ENCODE measurements around the gene ATP2A3.

ATP2A3 gene

GRCh38 chr17:3889325-3890012, 74.8 kb downstream of the ATP2A3 start:
- H3K4me3 ChIP-seq (ENCODE audit: low read length) = no peak overlapping the region
- no peaks in the 10 kb centered on the region for H3K9me3 ChIP-seq (ENCODE audit: control insufficient read depth, low read depth, low read length)
- H3K27me3 ChIP-seq (ENCODE audit: control insufficient read depth, insufficient read depth, low read length) = peaks cover 3% of the 10 kb centered on the region
- H3K36me3 ChIP-seq (ENCODE audit: control insufficient read depth, low read depth, low read length) = no peaks in the 10 kb centered on the region
- H3K9ac ChIP-seq (ENCODE audit: low read length) = no peak overlapping the region
- no peak overlapping the region for H3K27ac ChIP-seq (ENCODE audit: low read length)
- H3K4me1 ChIP-seq (ENCODE audit: control insufficient read depth, low read depth, low read length) = peaks cover 6% of the 10 kb centered on the region

GRCh38 chr17:3888343-3889171, 75.7 kb downstream of the ATP2A3 start:
- H3K9ac ChIP-seq (ENCODE audit: low read length) = no peak overlapping the region

GRCh38 chr17:3887804-3888203, 76.4 kb downstream of the ATP2A3 start:
- H3K27me3 ChIP-seq (ENCODE audit: control insufficient read depth, insufficient read depth, low read length) = no peaks in the 10 kb centered on the region
- no peak overlapping the region for H3K27ac ChIP-seq (ENCODE audit: low read length)
- no peaks in the 10 kb centered on the region for H3K9me3 ChIP-seq (ENCODE audit: control insufficient read depth, low read depth, low read length)
- no peak overlapping the region for H3K9ac ChIP-seq (ENCODE audit: low read length)
- peaks cover 6% of the 10 kb centered on the region for H3K4me1 ChIP-seq (ENCODE audit: control insufficient read depth, low read depth, low read length)
- no peak overlapping the region for H3K4me3 ChIP-seq (ENCODE audit: low read length)
- H3K36me3 ChIP-seq (ENCODE audit: control insufficient read depth, low read depth, low read length) = no peaks in the 10 kb centered on the region

More at GRCh38 chr17:3888343-3889171, 75.7 kb downstream of the ATP2A3 start:
- Histone ChIP-seq H3K36me3 (ENCODE audit: control insufficient read depth, low read depth, low read length) (no peaks in the 10 kb centered on the region), H3K27me3 (ENCODE audit: control insufficient read depth, insufficient read depth, low read length) (no peaks in the 10 kb centered on the region), H3K27ac (ENCODE audit: low read length) (no peak overlapping the region), H3K9me3 (ENCODE audit: control insufficient read depth, low read depth, low read length) (no peaks in the 10 kb centered on the region), H3K4me1 (ENCODE audit: control insufficient read depth, low read depth, low read length) (peaks cover 6% of the 10 kb centered on the region), H3K4me3 (ENCODE audit: low read length) (no peak overlapping the region)

- Histone ChIP-seq H3K4me1 (ENCODE audit: control insufficient read depth, low read depth, low read length) (peaks cover 6% of the 10 kb centered on the region), H3K9me3 (ENCODE audit: control insufficient read depth, low read depth, low read length) (no peaks in the 10 kb centered on the region), H3K4me3 (ENCODE audit: low read length) (no peak overlapping the region), H3K36me3 (ENCODE audit: control insufficient read depth, low read depth, low read length) (no peaks in the 10 kb centered on the region), H3K27ac (ENCODE audit: low read length) (no peak overlapping the region), H3K27me3 (ENCODE audit: control insufficient read depth, insufficient read depth, low read length) (no peaks in the 10 kb centered on the region), H3K9ac (ENCODE audit: low read length) (no peak overlapping the region)
Observed at GRCh38 chr17:3887394-3887793, 76.8 kb downstream of the ATP2A3 start.

- H3K27me3 ChIP-seq (ENCODE audit: control insufficient read depth, insufficient read depth, low read length) = no peaks in the 10 kb centered on the region
- H3K9me3 ChIP-seq (ENCODE audit: control insufficient read depth, low read depth, low read length) = no peaks in the 10 kb centered on the region
- peaks cover 3% of the 10 kb centered on the region for H3K4me1 ChIP-seq (ENCODE audit: control insufficient read depth, low read depth, low read length)
- H3K27ac ChIP-seq (ENCODE audit: low read length) = no peak overlapping the region
- H3K9ac ChIP-seq (ENCODE audit: low read length) = no peak overlapping the region
- no peaks in the 10 kb centered on the region for H3K36me3 ChIP-seq (ENCODE audit: control insufficient read depth, low read depth, low read length)
- H3K4me3 ChIP-seq (ENCODE audit: low read length) = no peak overlapping the region
Observed at GRCh38 chr17:3886776-3887175, 77.5 kb downstream of the ATP2A3 start.

- H3K4me1 ChIP-seq (ENCODE audit: control insufficient read depth, low read depth, low read length) = no peaks in the 10 kb centered on the region
Observed at GRCh38 chr17:3885970-3886369, 78.3 kb downstream of the ATP2A3 start.

GRCh38 chr17:3885271-3885670, 79.0 kb downstream of the ATP2A3 start:
- Histone ChIP-seq H3K9me3 (ENCODE audit: control insufficient read depth, low read depth, low read length) (no peaks in the 10 kb centered on the region), H3K9ac (ENCODE audit: low read length) (no peak overlapping the region), H3K36me3 (ENCODE audit: control insufficient read depth, low read depth, low read length) (no peaks in the 10 kb centered on the region), H3K27ac (ENCODE audit: low read length) (no peak overlapping the region), H3K4me3 (ENCODE audit: low read length) (no peak overlapping the region), H3K4me1 (ENCODE audit: control insufficient read depth, low read depth, low read length) (no peaks in the 10 kb centered on the region), H3K27me3 (ENCODE audit: control insufficient read depth, insufficient read depth, low read length) (no peaks in the 10 kb centered on the region)

More at GRCh38 chr17:3885970-3886369, 78.3 kb downstream of the ATP2A3 start:
- Histone ChIP-seq H3K36me3 (ENCODE audit: control insufficient read depth, low read depth, low read length) (no peaks in the 10 kb centered on the region), H3K9me3 (ENCODE audit: control insufficient read depth, low read depth, low read length) (no peaks in the 10 kb centered on the region), H3K4me3 (ENCODE audit: low read length) (no peak overlapping the region), H3K27ac (ENCODE audit: low read length) (no peak overlapping the region), H3K9ac (ENCODE audit: low read length) (no peak overlapping the region), H3K27me3 (ENCODE audit: control insufficient read depth, insufficient read depth, low read length) (no peaks in the 10 kb centered on the region)

- no peak overlapping the region for H3K27ac ChIP-seq (ENCODE audit: low read length)
- no peaks in the 10 kb centered on the region for H3K36me3 ChIP-seq (ENCODE audit: control insufficient read depth, low read depth, low read length)
- H3K4me3 ChIP-seq (ENCODE audit: low read length) = no peak overlapping the region
- no peaks in the 10 kb centered on the region for H3K4me1 ChIP-seq (ENCODE audit: control insufficient read depth, low read depth, low read length)
- H3K9ac ChIP-seq (ENCODE audit: low read length) = no peak overlapping the region
- H3K9me3 ChIP-seq (ENCODE audit: control insufficient read depth, low read depth, low read length) = no peaks in the 10 kb centered on the region
- no peaks in the 10 kb centered on the region for H3K27me3 ChIP-seq (ENCODE audit: control insufficient read depth, insufficient read depth, low read length)
Observed at GRCh38 chr17:3884188-3884587, 80.0 kb downstream of the ATP2A3 start.

GRCh38 chr17:3882276-3882675, 82.0 kb downstream of the ATP2A3 start:
- Histone ChIP-seq H3K9ac (ENCODE audit: low read length) (no peak overlapping the region), H3K36me3 (ENCODE audit: control insufficient read depth, low read depth, low read length) (no peaks in the 10 kb centered on the region), H3K4me1 (ENCODE audit: control insufficient read depth, low read depth, low read length) (no peaks in the 10 kb centered on the region), H3K9me3 (ENCODE audit: control insufficient read depth, low read depth, low read length) (no peaks in the 10 kb centered on the region), H3K4me3 (ENCODE audit: low read length) (no peak overlapping the region), H3K27ac (ENCODE audit: low read length) (no peak overlapping the region), H3K27me3 (ENCODE audit: control insufficient read depth, insufficient read depth, low read length) (no peaks in the 10 kb centered on the region)

GRCh38 chr17:3880983-3881382, 83.3 kb downstream of the ATP2A3 start:
- Histone ChIP-seq H3K36me3 (ENCODE audit: control insufficient read depth, low read depth, low read length) (no peaks in the 10 kb centered on the region), H3K27me3 (ENCODE audit: control insufficient read depth, insufficient read depth, low read length) (no peaks in the 10 kb centered on the region), H3K4me1 (ENCODE audit: control insufficient read depth, low read depth, low read length) (no peaks in the 10 kb centered on the region), H3K9ac (ENCODE audit: low read length) (no peak overlapping the region), H3K4me3 (ENCODE audit: low read length) (no peak overlapping the region), H3K9me3 (ENCODE audit: control insufficient read depth, low read depth, low read length) (no peaks in the 10 kb centered on the region), H3K27ac (ENCODE audit: low read length) (no peak overlapping the region)

- H3K9ac ChIP-seq (ENCODE audit: low read length) = no peak overlapping the region
- H3K4me1 ChIP-seq (ENCODE audit: control insufficient read depth, low read depth, low read length) = no peaks in the 10 kb centered on the region
- H3K36me3 ChIP-seq (ENCODE audit: control insufficient read depth, low read depth, low read length) = no peaks in the 10 kb centered on the region
- H3K9me3 ChIP-seq (ENCODE audit: control insufficient read depth, low read depth, low read length) = no peaks in the 10 kb centered on the region
- no peak overlapping the region for H3K4me3 ChIP-seq (ENCODE audit: low read length)
- H3K27me3 ChIP-seq (ENCODE audit: control insufficient read depth, insufficient read depth, low read length) = no peaks in the 10 kb centered on the region
- H3K27ac ChIP-seq (ENCODE audit: low read length) = no peak overlapping the region
Observed at GRCh38 chr17:3879591-3880417, 84.4 kb downstream of the ATP2A3 start.
